ENCODE data around the gene POLR2E.

POLR2E gene

GRCh38 chr19:1052349-1052975 is 42.7 kb downstream of the POLR2E start:
- no peak for TF ChIP-seq CTCF (IDR thresholded peaks at IDR 0.05; ENCODE audit: insufficient read depth, low read depth, low read length, missing control alignments)
- H3K4me3 ChIP-seq (ENCODE audit: low read length) = no peak overlapping the region
- DNase-seq (ENCODE audit: low read depth) = no peak

GRCh38 chr19:1051791-1052190 is 43.4 kb downstream of the POLR2E start:
- TF ChIP-seq CTCF (IDR thresholded peaks at IDR 0.05; ENCODE audit: insufficient read depth, low read depth, low read length, missing control alignments) = no peak
- H3K4me3 ChIP-seq (ENCODE audit: low read length) = no peak overlapping the region
- no peak for DNase-seq (ENCODE audit: low read depth)

- H3K4me3 ChIP-seq (ENCODE audit: low read length) = no peak overlapping the region
- TF ChIP-seq CTCF (IDR thresholded peaks at IDR 0.05; ENCODE audit: insufficient read depth, low read depth, low read length, missing control alignments) = no peak
- DNase-seq (ENCODE audit: low read depth) = no peak
These were observed 44.0 kb downstream of the POLR2E start for GRCh38 chr19:1050989-1051788.

GRCh38 chr19:1049800-1050199 is 45.4 kb downstream of the POLR2E start:
- H3K4me3 ChIP-seq (ENCODE audit: low read length) = no peak overlapping the region
- no peak for TF ChIP-seq CTCF (IDR thresholded peaks at IDR 0.05; ENCODE audit: insufficient read depth, low read depth, low read length, missing control alignments)
- no peak for DNase-seq (ENCODE audit: low read depth)

- DNase-seq (ENCODE audit: low read depth) = no peak
- TF ChIP-seq CTCF (IDR thresholded peaks at IDR 0.05; ENCODE audit: insufficient read depth, low read depth, low read length, missing control alignments) = no peak
These were observed 46.1 kb downstream of the POLR2E start for GRCh38 chr19:1049106-1049505.

GRCh38 chr19:1047696-1048147 is 47.5 kb downstream of the POLR2E start:
- no peak for DNase-seq (ENCODE audit: low read depth)
- TF ChIP-seq CTCF (IDR thresholded peaks at IDR 0.05; ENCODE audit: insufficient read depth, low read depth, low read length, missing control alignments) = no peak
- H3K4me3 ChIP-seq (ENCODE audit: low read length) = no peak overlapping the region

More at GRCh38 chr19:1049106-1049505, 46.1 kb downstream of the POLR2E start:
- H3K4me3 ChIP-seq (ENCODE audit: low read length) = no peak overlapping the region
